ENCODE data around the gene GNA12.

- peak; percentile 82 for TF ChIP-seq CTCF (IDR thresholded peaks at IDR 0.05)
- TF ChIP-seq ZFX (IDR thresholded peaks at IDR 0.05; ENCODE audit: borderline replicate concordance), result no peak
Observed at GRCh38 chr7:2760098-2760889, 83.8 kb downstream of the GNA12 start.

All from 22Rv1 (cell line).